Testis (tissue), 3 donors: ENCODE data around the gene PLEKHS1. TPM values are rescaled to one million over a fixed set of nuclear protein-coding genes. Genes with fewer than 3 reads are reported as not detected.
"Not testable (repeated sequence)": the region's sequence is repeated elsewhere in the genome, so short reads cannot be mapped to it uniquely, and the experiment has no call there.

Source experiments
- DNase-seq: peaks from one replicate; pipeline ENCODE4 v3.0.0-alpha.2; 2019
- H3K27ac ChIP-seq, 2 donors: fragments of 200-600 bp; sonication (generic); one replicate each; pipeline ENCODE4 v1.5.1; 2019
- H3K27me3 ChIP-seq: fragments of 200-600 bp; sonication (generic); one replicate; pipeline ENCODE4 v1.5.1; 2019
- H3K36me3 ChIP-seq: fragments of 200-600 bp; sonication (generic); one replicate; pipeline ENCODE4 v1.5.1; 2017; ENCODE audit warnings: low read depth; ENCODE audit errors: missing control alignments
- H3K4me1 ChIP-seq: fragments of 200-600 bp; sonication (generic); one replicate; pipeline ENCODE4 v1.5.1; 2019
- H3K4me3 ChIP-seq, 2 donors: fragments of 200-600 bp; sonication (generic); one replicate each; pipeline ENCODE4 v1.5.1; 2017 to 2019
- H3K9me3 ChIP-seq: fragments of 200-600 bp; sonication (generic); one replicate; pipeline ENCODE4 v1.5.1; 2017
- POLR2A ChIP-seq: fragments of 450-650 bp; IDR thresholded peaks from one replicate; pipeline ENCODE4 v1.6.1; 2017; ENCODE audit warnings: antibody characterized with exemption, mild to moderate bottlenecking, moderate library complexity
- whole genome bisulfite sequencing, 2 donors: methylation state at CpG; one replicate each; pipeline ENCODE4 v1.1.5; 2018; 5-methylcytosine and 5-hydroxymethylcytosine counted together
- intact Hi-C: fragments of 100-400 bp; cut with DNase I; formaldehyde crosslinking; loops from one replicate; pipeline ENCODE4 v1.15.1; 2023; ENCODE audit warnings: low total_unique reads
- polyA plus RNA-seq: library from polyadenylated mRNA; stranded (reverse); fragments of 350-450 nt; fragmentation: Illumina TruSeq; extraction: RNeasy Lipid Tissue Mini Kit (QIAGEN cat#74804); gene quantifications from one replicate; pipeline ENCODE4 v1.2.3, GENCODE V29; 2014; ENCODE audit warnings: low read depth, low replicate concordance; ENCODE audit not compliant: insufficient read depth
- total RNA-seq, 2 donors: library from RNA; depleted of rRNA; stranded (reverse); fragments of >200 nt; gene quantifications; one replicate each; pipeline ENCODE4 v1.2.3, GENCODE V29; 2016
- TF ChIP-seq, protein P1 (sequence below), 3 experiments: fragments of 450-650 bp in 2 of 3; fragments of 200-600 bp in 1 of 3; sonication (generic) in 1 of 3; IDR thresholded peaks; one replicate each; pipeline ENCODE4 v1.5.1; 2016 to 2019; ENCODE audit warnings: antibody characterized with exemption in 3 of 3, mild to moderate bottlenecking in 2 of 3, moderate library complexity in 1 of 3

The PLEKHS1 gene
- total and polyA plus RNA-seq, 3 donors from 2014 or later, result 0.31 to 2.2 (median 1.1) TPM

DNA sequence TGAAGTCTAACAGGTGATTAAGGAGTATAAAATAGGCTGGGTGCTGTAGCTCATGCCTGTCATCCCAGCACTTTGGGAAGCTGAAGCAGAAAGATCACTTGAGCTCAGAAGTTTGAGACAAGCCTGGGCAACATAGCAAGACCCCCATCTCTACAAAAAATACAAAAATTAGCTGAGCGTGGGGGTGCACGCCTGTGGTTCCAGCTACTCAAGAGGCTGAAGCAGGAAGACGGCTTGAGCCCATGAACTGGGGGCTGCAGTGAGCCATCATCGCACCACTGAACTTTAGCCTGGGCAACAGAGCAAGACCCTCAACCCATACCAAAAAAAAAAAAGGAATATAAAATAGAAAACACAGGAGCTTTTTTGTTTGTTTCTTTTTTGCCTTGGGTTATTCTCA is 55.0 kb downstream of the PLEKHS1 start:
- WGBS, 2 donors, result 86 to 91% methylated on average over 4 of the region's 4 CpGs
- no peak for DNase-seq
- H3K9me3 ChIP-seq, result no peaks in the 10 kb centered on the region
- no peaks in the 10 kb centered on the region for H3K36me3 ChIP-seq
- H3K4me1 ChIP-seq, result no peaks in the 10 kb centered on the region
- TF ChIP-seq, protein P1, sequence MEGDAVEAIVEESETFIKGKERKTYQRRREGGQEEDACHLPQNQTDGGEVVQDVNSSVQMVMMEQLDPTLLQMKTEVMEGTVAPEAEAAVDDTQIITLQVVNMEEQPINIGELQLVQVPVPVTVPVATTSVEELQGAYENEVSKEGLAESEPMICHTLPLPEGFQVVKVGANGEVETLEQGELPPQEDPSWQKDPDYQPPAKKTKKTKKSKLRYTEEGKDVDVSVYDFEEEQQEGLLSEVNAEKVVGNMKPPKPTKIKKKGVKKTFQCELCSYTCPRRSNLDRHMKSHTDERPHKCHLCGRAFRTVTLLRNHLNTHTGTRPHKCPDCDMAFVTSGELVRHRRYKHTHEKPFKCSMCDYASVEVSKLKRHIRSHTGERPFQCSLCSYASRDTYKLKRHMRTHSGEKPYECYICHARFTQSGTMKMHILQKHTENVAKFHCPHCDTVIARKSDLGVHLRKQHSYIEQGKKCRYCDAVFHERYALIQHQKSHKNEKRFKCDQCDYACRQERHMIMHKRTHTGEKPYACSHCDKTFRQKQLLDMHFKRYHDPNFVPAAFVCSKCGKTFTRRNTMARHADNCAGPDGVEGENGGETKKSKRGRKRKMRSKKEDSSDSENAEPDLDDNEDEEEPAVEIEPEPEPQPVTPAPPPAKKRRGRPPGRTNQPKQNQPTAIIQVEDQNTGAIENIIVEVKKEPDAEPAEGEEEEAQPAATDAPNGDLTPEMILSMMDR (IDR thresholded peaks at IDR 0.05), result no peak
- no peaks in the 10 kb centered on the region for H3K27me3 ChIP-seq
- intact Hi-C loops, result no loop called here
- H3K4me3 ChIP-seq, result no peak overlapping the region
- H3K27ac ChIP-seq, result no peak overlapping the region

- Histone ChIP-seq H3K4me1 (no peaks in the 10 kb centered on the region), H3K4me3 (no peak overlapping the region), H3K27ac (no peak overlapping the region), H3K36me3 (no peaks in the 10 kb centered on the region), H3K27me3 (no peaks in the 10 kb centered on the region), H3K9me3 (no peaks in the 10 kb centered on the region)
- TF ChIP-seq POLR2A, result no peak
- TF ChIP-seq, protein P1 (IDR thresholded peaks at IDR 0.05), result no peak
- DNase-seq, result no peak
- WGBS, 2 donors, result 81 to 90% methylated on average over 3 of the region's 3 CpGs
- intact Hi-C loops, result no loop called here
Observed at GRCh38 chr10:113808168-113808567, 56.7 kb downstream of the PLEKHS1 start.

DNA sequence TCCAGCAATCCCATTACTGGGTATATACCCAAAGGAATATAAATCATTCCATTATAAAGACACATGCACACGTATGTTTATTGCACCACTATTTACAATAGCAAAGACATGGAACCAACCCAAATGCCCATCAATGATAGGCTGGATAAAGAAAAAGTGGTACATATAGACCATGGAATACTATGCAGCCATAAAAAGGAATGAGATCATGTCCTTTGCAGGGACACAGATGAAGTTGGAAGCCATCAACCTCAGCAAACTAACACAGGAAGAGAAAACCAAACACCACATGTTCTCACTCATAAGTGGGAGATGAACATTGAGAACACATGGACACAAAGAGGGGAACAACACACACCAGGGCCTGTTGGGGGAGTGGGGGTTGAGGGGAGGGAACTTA is 63.2 kb downstream of the PLEKHS1 start:
- 88 to 96% methylated on average over 1 of the region's 1 CpG for WGBS, 2 donors
- H3K27me3 ChIP-seq, H3K9me3 ChIP-seq, H3K4me1 ChIP-seq, DNase-seq, H3K36me3 ChIP-seq, H3K27ac ChIP-seq, intact Hi-C loops, H3K4me3 ChIP-seq: not testable (repeated sequence)

DNA sequence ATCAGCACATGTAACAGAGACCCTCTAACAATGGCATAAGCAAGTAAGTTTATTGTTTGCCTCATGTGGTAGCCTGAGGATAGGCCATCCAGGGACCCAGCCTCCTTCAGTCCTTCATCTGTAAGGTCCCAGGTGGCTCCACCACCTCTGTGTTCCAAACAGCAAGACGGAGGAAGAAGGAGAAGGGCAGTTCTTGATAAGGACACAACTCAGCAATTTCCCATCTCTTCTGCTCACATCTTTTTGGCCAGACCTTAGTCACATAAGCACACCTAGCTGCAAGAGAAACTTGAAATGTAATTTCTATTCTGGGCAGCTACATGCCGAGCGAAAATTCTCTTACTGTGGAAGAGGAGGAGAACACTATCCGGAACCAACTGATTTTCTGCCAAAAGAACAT is 68.5 kb downstream of the PLEKHS1 start:
- H3K27me3 ChIP-seq, result no peaks in the 10 kb centered on the region
- H3K4me1 ChIP-seq, result no peaks in the 10 kb centered on the region
- H3K27ac ChIP-seq, result no peak overlapping the region
- WGBS, 2 donors, result 86 to 95% methylated on average over 4 of the region's 4 CpGs
- no peaks in the 10 kb centered on the region for H3K36me3 ChIP-seq
- no peak for TF ChIP-seq POLR2A
- TF ChIP-seq, protein P1 (IDR thresholded peaks at IDR 0.05), result no peak
- DNase-seq, result no peak
- H3K4me3 ChIP-seq, result no peak overlapping the region
- H3K9me3 ChIP-seq, result no peaks in the 10 kb centered on the region
- intact Hi-C loops, result no loop called here

GRCh38 chr10:113820507-113820906 is 69.0 kb downstream of the PLEKHS1 start:
- DNase-seq, result no peak
- no peaks in the 10 kb centered on the region for H3K4me1 ChIP-seq
- no peak overlapping the region for H3K4me3 ChIP-seq
- H3K27ac ChIP-seq, result no peak overlapping the region
- intact Hi-C loops, result no loop called here
- no peaks in the 10 kb centered on the region for H3K9me3 ChIP-seq
- 65 to 68% methylated on average over 7 to 8 of the region's 8 CpGs for WGBS, 2 donors
- TF ChIP-seq POLR2A, result no peak
- TF ChIP-seq, protein P1 (IDR thresholded peaks at IDR 0.05), result no peak
- H3K27me3 ChIP-seq, result no peaks in the 10 kb centered on the region
- no peaks in the 10 kb centered on the region for H3K36me3 ChIP-seq

DNA sequence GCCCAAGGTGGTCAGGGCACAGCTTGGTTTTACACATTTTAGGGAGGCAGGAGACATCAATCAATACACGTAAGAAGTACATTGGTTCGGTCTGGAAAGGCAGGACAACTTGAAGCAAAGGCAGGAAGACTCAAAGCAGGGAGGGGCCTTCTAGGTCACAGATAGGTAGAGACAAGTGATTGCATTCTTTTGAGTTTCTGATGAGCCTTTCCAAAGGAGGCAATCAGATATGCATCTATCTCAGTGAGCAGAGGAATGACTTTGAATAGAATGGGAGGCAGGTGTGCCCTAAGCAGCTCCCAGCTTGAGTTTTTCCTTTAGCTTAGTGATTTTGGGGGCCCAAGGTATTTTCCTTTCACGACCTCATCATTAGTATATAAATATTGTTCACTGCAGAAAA is 69.8 kb downstream of the PLEKHS1 start:
- H3K4me3 ChIP-seq, H3K27me3 ChIP-seq, H3K4me1 ChIP-seq, H3K9me3 ChIP-seq, H3K27ac ChIP-seq, H3K36me3 ChIP-seq, DNase-seq, intact Hi-C loops: not testable (repeated sequence)
- WGBS, 2 donors, result 71 to 72% methylated on average over 3 of the region's 3 CpGs
